B cell (primary cell): ENCODE data around the gene PCDHGA2. TPM values are rescaled to one million over a fixed set of nuclear protein-coding genes. Genes with fewer than 3 reads are reported as not detected.

Experiments
- ATAC-seq: fragments of 200-7000 bp; cut with Tn5 transposase; one replicate; pipeline ENCODE4 v1.10.0; 2021; ENCODE audit warnings: low read depth, mild to moderate bottlenecking, moderate number of reproducible peaks, moderate library complexity
- CTCF ChIA-PET: fragments of 350-600 bp; sonication (Branson Sonifier 250); formaldehyde crosslinking; loops from one replicate; lab custom pipeline; 2021; ENCODE audit warnings: antibody characterized with exemption, inconsistent platforms; lab: Charles Lee
- POLR2A ChIA-PET: fragments of 350-600 bp; sonication (Branson Sonifier 250); formaldehyde crosslinking; loops from one replicate; lab custom pipeline; 2021; ENCODE audit warnings: antibody characterized with exemption; lab: Charles Lee
- DNase-seq: peaks from one replicate; pipeline ENCODE4 v3.0.0; 2013
- H2AFZ ChIP-seq: 2 replicates; pipeline ENCODE4 v1.6.1; 2012; ENCODE audit warnings: mild to moderate bottlenecking, low read depth, low read length; ENCODE audit not compliant: insufficient read depth, poor library complexity, severe bottlenecking
- H3K27ac ChIP-seq, 2 donors: 1 replicate in 1 of 2; 2 replicates in 1 of 2; pipeline ENCODE4 v1.5.1; 2012 to 2013; ENCODE audit warnings: low read length in 2 of 2, mild to moderate bottlenecking in 2 of 2, moderate library complexity in 1 of 2
- H3K27me3 ChIP-seq, 4 experiments: fragments of 200-600 bp in 1 of 4; sonication (generic) in 1 of 4; replicated peaks in 1 of 4; 1 replicate in 2 of 4; 2 replicates in 2 of 4; pipeline versions ENCODE4 v1.6.1 to v1.7.0; 2013 to 2016; ENCODE audit warnings: low read length in 3 of 4, mild to moderate bottlenecking in 2 of 4, mixed read lengths in 1 of 4, moderate library complexity in 1 of 4; ENCODE audit not compliant: insufficient read depth in 4 of 4, control insufficient read depth in 3 of 4; ENCODE audit errors: control extremely low read depth in 1 of 4
- H3K36me3 ChIP-seq, 2 experiments: replicated peaks in 1 of 2; 1 replicate in 1 of 2; 2 replicates in 1 of 2; pipeline versions ENCODE4 v1.6.1 to v1.7.1; 2013; ENCODE audit warnings: low read length in 1 of 2; ENCODE audit not compliant: insufficient read depth in 2 of 2, control insufficient read depth in 1 of 2; ENCODE audit errors: control extremely low read depth in 1 of 2, extremely low read depth in 1 of 2
- H3K4me1 ChIP-seq, 2 donors: fragments of 200-600 bp in 1 of 2; sonication (generic) in 1 of 2; 1 replicate in 1 of 2; 2 replicates in 1 of 2; pipeline versions ENCODE4 v1.5.1 to v1.6.1; 2013 to 2017; ENCODE audit warnings: low read length in 2 of 2; ENCODE audit not compliant: control insufficient read depth in 2 of 2, insufficient read depth in 2 of 2
- H3K4me2 ChIP-seq: replicated peaks from 2 replicates; pipeline ENCODE3; 2012; ENCODE audit warnings: mild to moderate bottlenecking, low read depth, low read length; ENCODE audit not compliant: poor library complexity, severe bottlenecking
- H3K4me3 ChIP-seq, 5 experiments: fragments of 200-600 bp in 1 of 5; sonication (generic) in 1 of 5; 1 replicate in 3 of 5; 2 replicates in 2 of 5; pipeline versions ENCODE4 v1.5.1 to v1.7.0; 2011 to 2016; ENCODE audit warnings: low read length in 4 of 5, mild to moderate bottlenecking in 4 of 5, low read depth in 2 of 5, control low read depth in 1 of 5, moderate library complexity in 1 of 5; ENCODE audit not compliant: insufficient read depth in 1 of 5; ENCODE audit errors: control extremely low read depth in 1 of 5, extremely low read depth in 1 of 5
- H3K79me2 ChIP-seq: fragments of 200-600 bp; sonication (generic); one replicate; pipeline ENCODE4 v1.6.0; 2016; ENCODE audit warnings: low read length; ENCODE audit not compliant: control insufficient read depth, insufficient read depth
- H3K9ac ChIP-seq: fragments of 200-600 bp; sonication (generic); 2 replicates; pipeline ENCODE4 v1.6.1; 2017; ENCODE audit warnings: mild to moderate bottlenecking, low read length, moderate library complexity
- H3K9me3 ChIP-seq, 3 donors: one replicate each; pipeline versions ENCODE4 v1.6.1 to v1.7.1; 2013; ENCODE audit warnings: low read length in 2 of 3; ENCODE audit not compliant: control insufficient read depth in 2 of 3, insufficient read depth in 1 of 3; ENCODE audit errors: control extremely low read depth in 1 of 3
- H4K20me1 ChIP-seq: 2 replicates; pipeline ENCODE4 v1.6.0; 2012; ENCODE audit warnings: mild to moderate bottlenecking, low read length; ENCODE audit not compliant: insufficient read depth, control insufficient read depth, poor library complexity, severe bottlenecking
- H3K27ac Mint-ChIP-seq: one replicate; pipeline ENCODE4 v1.8.0; 2021; ENCODE audit warnings: mixed read lengths
- H3K27me3 Mint-ChIP-seq: one replicate; pipeline ENCODE4 v1.8.0; 2021; ENCODE audit warnings: mixed read lengths
- H3K4me1 Mint-ChIP-seq: one replicate; pipeline ENCODE4 v1.8.0; 2021; ENCODE audit warnings: mixed read lengths
- H3K4me3 Mint-ChIP-seq: one replicate; pipeline ENCODE4 v1.8.0; 2021; ENCODE audit warnings: mixed read lengths
- H3K9me3 Mint-ChIP-seq: one replicate; pipeline ENCODE4 v1.8.0; 2022; ENCODE audit warnings: mixed read lengths; ENCODE audit not compliant: insufficient read depth
- CTCF ChIP-seq: fragments of 200-600 bp; IDR thresholded peaks from one replicate; pipeline ENCODE4 v1.8.0; 2022; ENCODE audit warnings: antibody characterized with exemption, mild to moderate bottlenecking
- EZH2 ChIP-seq: IDR thresholded peaks from 2 replicates; pipeline ENCODE4 v1.6.1; 2012; ENCODE audit warnings: borderline replicate concordance, low read depth, mild to moderate bottlenecking, moderate library complexity, low read length; ENCODE audit not compliant: insufficient read depth, poor library complexity, severe bottlenecking
- WGBS: methylation state at CpG from one replicate; pipeline ENCODE4 v1.1.5; 2013; ENCODE audit warnings: missing lambda C conversion rate; ENCODE audit not compliant: insufficient coverage; 5-methylcytosine and 5-hydroxymethylcytosine counted together
- intact Hi-C: fragments of 100-400 bp; cut with micrococcal nuclease; formaldehyde crosslinking; loops from one replicate; pipeline ENCODE4 v1.10.0; 2022
- polyA plus RNA-seq: library from polyadenylated mRNA; depleted of rRNA; stranded (reverse); fragments of >200 nt; gene quantifications from 2 replicates; pipeline ENCODE4 v1.2.3, GENCODE V29; 2012
- total RNA-seq, 2 donors: library from RNA; stranded (reverse); fragments of 120-200 nt in 1 of 2; gene quantifications; 1 replicate in 1 of 2; 2 replicates in 1 of 2; pipeline versions ENCODE4 v1.2.3 to v1.2.4, GENCODE V29; 2013 to 2022

The PCDHGA2 gene
- total and polyA plus RNA-seq, 2 donors (not counting 1 experiment from before 2014, with no cell fraction given), result 0.07 to 0.09 TPM

DNA sequence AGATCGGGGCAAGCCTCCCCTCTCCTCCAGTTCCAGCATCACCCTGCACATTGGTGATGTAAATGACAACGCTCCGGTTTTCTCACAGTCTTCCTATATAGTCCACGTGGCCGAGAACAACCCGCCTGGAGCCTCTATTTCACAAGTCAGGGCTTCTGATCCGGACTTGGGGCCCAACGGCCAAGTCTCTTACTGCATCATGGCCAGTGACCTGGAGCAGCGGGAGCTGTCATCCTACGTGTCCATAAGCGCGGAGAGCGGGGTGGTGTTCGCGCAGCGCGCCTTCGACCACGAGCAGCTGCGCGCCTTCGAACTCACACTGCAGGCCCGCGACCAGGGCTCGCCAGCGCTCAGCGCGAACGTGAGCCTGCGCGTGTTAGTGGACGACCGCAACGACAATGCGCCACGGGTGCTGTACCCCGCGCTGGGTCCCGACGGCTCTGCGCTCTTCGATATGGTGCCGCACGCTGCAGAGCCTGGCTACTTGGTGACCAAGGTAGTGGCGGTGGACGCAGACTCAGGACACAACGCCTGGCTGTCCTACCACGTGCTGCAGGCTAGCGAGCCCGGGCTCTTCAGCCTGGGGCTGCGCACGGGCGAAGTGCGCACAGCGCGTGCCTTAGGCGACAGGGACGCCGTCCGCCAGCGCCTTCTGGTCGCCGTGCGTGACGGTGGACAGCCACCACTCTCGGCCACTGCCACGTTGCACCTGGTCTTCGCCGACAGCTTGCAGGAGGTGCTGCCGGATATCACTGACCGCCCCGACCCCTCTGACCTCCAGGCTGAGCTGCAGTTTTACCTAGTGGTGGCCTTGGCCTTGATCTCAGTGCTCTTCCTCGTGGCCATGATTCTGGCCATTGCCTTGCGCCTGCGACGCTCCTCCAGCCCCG lies 50.8 kb downstream of the PCDHGA2 start:
- peaks cover 2 to 48% (median 30%) of the 10 kb centered on the region in 3 donors for H3K9me3 ChIP-seq
- peaks cover 3% of the 10 kb centered on the region for H3K4me1 Mint-ChIP-seq
- H3K4me1 ChIP-seq, result no peaks in the 10 kb centered on the region
- no peak overlapping the region for H2AFZ ChIP-seq
- no peak overlapping the region for H3K4me2 ChIP-seq
- H3K9ac ChIP-seq, result no peak overlapping the region
- peaks cover 10% of the 10 kb centered on the region for H3K9me3 Mint-ChIP-seq
- H3K4me3 Mint-ChIP-seq, result no peak overlapping the region
- no peaks in the 10 kb centered on the region for H3K79me2 ChIP-seq
- ChIA-PET CTCF (no interaction called here), POLR2A (no interaction called here)
- no peak overlapping the region for H3K27ac Mint-ChIP-seq
- no peak for TF ChIP-seq CTCF
- TF ChIP-seq EZH2, result no peak
- peaks cover 0 to 60% (median 37%) of the 10 kb centered on the region in 4 experiments for H3K27me3 ChIP-seq
- no peak overlapping the region for H3K27ac ChIP-seq
- no peaks in the 10 kb centered on the region for H4K20me1 ChIP-seq
- intact Hi-C loops, result no loop called here
- no peaks in the 10 kb centered on the region for H3K36me3 ChIP-seq
- 55% methylated on average over 77 of the region's 77 CpGs for WGBS
- H3K4me3 ChIP-seq, result no peak overlapping the region
- H3K27me3 Mint-ChIP-seq, result peaks cover 64% of the 10 kb centered on the region
- DNase-seq, result no peak
- no peak for ATAC-seq
